HG03064 (cell line): Measurements from ENCODE around the gene TIE1.

Experiments
- ATAC-seq: cut with Tn5 transposase; IDR thresholded peaks from one replicate; pipeline ENCODE4 v1.9.1; 2021; ENCODE audit warnings: low read depth; ENCODE audit not compliant: unreplicated experiment

The TIE1 gene

GRCh38 chr1:43311521-43311920 is 10.7 kb downstream of the TIE1 start:
- ATAC-seq = no peak

GRCh38 chr1:43312212-43312623 is 11.4 kb downstream of the TIE1 start:
- no peak for ATAC-seq

GRCh38 chr1:43312663-43313515 is 12.1 kb downstream of the TIE1 start:
- ATAC-seq = no peak

GRCh38 chr1:43313771-43314170 is 13.0 kb downstream of the TIE1 start:
- ATAC-seq = no peak

- no peak for ATAC-seq
Observed at GRCh38 chr1:43314233-43314632, 13.5 kb downstream of the TIE1 start.

- no peak for ATAC-seq
Observed at GRCh38 chr1:43315481-43315880, 14.7 kb downstream of the TIE1 start.

- no peak for ATAC-seq
Observed at GRCh38 chr1:43315963-43316737, 15.4 kb downstream of the TIE1 start.

- ATAC-seq = no peak
Observed at GRCh38 chr1:43316738-43317520, 16.1 kb downstream of the TIE1 start.

- no peak for ATAC-seq
Observed at GRCh38 chr1:43317817-43318471, 17.2 kb downstream of the TIE1 start.

GRCh38 chr1:43318831-43319230 is 18.0 kb downstream of the TIE1 start:
- no peak for ATAC-seq

- no peak for ATAC-seq
Observed at GRCh38 chr1:43319288-43319687, 18.5 kb downstream of the TIE1 start.

- ATAC-seq = no peak
Observed at GRCh38 chr1:43319766-43320165, 19.0 kb downstream of the TIE1 start.

GRCh38 chr1:43321331-43321891 is 20.6 kb downstream of the TIE1 start:
- ATAC-seq = no peak

GRCh38 chr1:43322506-43322905 is 21.7 kb downstream of the TIE1 start:
- ATAC-seq = no peak

GRCh38 chr1:43324810-43325209 is 24.0 kb downstream of the TIE1 start:
- ATAC-seq = no peak

- no peak for ATAC-seq
Observed at GRCh38 chr1:43325381-43325780, 24.6 kb downstream of the TIE1 start.

GRCh38 chr1:43327549-43328292 is 26.9 kb downstream of the TIE1 start:
- ATAC-seq = no peak

GRCh38 chr1:43329995-43330751 is 29.4 kb downstream of the TIE1 start:
- ATAC-seq = no peak

GRCh38 chr1:43331688-43332087 is 30.9 kb downstream of the TIE1 start:
- no peak for ATAC-seq
